Measurements from ENCODE around the gene ZDHHC7. TPM values are rescaled to one million over a fixed set of nuclear protein-coding genes. Genes with fewer than 3 reads are reported as not detected.

The ZDHHC7 gene
- total RNA-seq, 1 donor from 2014 or later: 45.4 TPM

DNA sequence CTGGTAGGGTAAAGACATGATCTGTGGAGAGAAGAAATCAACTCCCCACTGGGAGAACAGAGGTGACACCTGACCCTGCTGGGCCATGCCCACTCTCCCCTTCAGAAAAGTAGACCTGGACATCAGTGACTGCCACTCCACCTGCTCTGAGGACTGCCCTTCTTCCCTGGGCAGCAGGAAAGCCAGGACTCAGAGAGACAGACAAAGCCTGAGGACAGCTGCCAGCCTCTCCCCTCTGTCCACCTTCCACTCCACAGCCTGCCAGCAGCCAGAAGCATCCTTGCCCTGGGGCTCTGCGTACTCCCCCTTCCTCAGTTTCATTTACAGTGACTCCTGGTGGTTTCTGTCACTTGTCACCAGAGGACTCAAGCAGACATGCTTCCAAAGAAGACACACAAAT is 24.5 kb downstream of the ZDHHC7 start:
- H3K36me3 Mint-ChIP-seq: peaks cover 36% of the 10 kb centered on the region
- no peak overlapping the region for H3K27ac Mint-ChIP-seq
- H3K4me1 Mint-ChIP-seq: peaks cover 6% of the 10 kb centered on the region

GRCh38 chr16:84986102-84986501 is 25.2 kb downstream of the ZDHHC7 start:
- Mint-ChIP-seq H3K9me3 (no peaks in the 10 kb centered on the region), H3K36me3 (peaks cover 39% of the 10 kb centered on the region), H3K4me3 (no peak overlapping the region), H3K27me3 (ENCODE audit: low read depth) (no peaks in the 10 kb centered on the region), H3K27ac (peak overlapping the region; percentile 61), H3K4me1 (peaks cover 6% of the 10 kb centered on the region)
- TF ChIP-seq CTCF (IDR thresholded peaks at IDR 0.05; ENCODE audit: unreplicated experiment): no peak
- DNase-seq (ENCODE audit: low spot score in 2 of 2, unreplicated experiment in 2 of 2): no peak

More for the DNA sequence above, 24.5 kb downstream of the ZDHHC7 start:
- Mint-ChIP-seq H3K27me3 (ENCODE audit: low read depth) (no peaks in the 10 kb centered on the region), H3K9me3 (no peaks in the 10 kb centered on the region), H3K4me3 (no peak overlapping the region)
- no peak for TF ChIP-seq CTCF (IDR thresholded peaks at IDR 0.05; ENCODE audit: unreplicated experiment)
- DNase-seq (ENCODE audit: low spot score in 2 of 2, unreplicated experiment in 2 of 2): no peak

GRCh38 chr16:84985079-84986065 is 26.0 kb downstream of the ZDHHC7 start:
- H3K9me3 Mint-ChIP-seq: no peaks in the 10 kb centered on the region
- no peak overlapping the region for H3K4me3 Mint-ChIP-seq
- peaks cover 45% of the 10 kb centered on the region for H3K36me3 Mint-ChIP-seq
- H3K27ac Mint-ChIP-seq: peak overlapping the region; percentile 62
- H3K27me3 Mint-ChIP-seq (ENCODE audit: low read depth): no peaks in the 10 kb centered on the region
- DNase-seq (ENCODE audit: low spot score in 2 of 2, unreplicated experiment in 2 of 2): no peak
- no peak for TF ChIP-seq CTCF (IDR thresholded peaks at IDR 0.05; ENCODE audit: unreplicated experiment)
- H3K4me1 Mint-ChIP-seq: peaks cover 6% of the 10 kb centered on the region

DNA sequence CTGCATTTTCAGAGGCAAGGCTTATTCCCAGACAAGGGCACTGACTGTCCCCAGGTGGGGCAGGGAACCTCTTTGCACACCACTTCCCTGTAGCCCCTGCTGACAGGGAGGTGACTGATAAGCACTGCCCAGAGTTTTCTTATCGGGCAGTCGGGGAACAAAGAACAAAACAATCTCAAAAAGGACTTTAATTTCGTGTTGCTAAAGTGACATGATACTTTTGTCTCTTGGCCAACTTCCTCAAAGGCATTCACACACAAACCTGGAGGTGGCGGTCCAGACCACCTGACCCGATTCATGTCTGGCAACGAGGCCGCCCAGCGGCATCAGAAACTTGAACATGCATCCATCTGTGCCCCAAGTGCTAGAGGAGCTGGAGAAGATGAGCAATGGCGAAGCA is 28.9 kb downstream of the ZDHHC7 start:
- no peak overlapping the region for H3K4me3 Mint-ChIP-seq
- no peaks in the 10 kb centered on the region for H3K27me3 Mint-ChIP-seq (ENCODE audit: low read depth)
- H3K4me1 Mint-ChIP-seq: peaks cover 6% of the 10 kb centered on the region
- TF ChIP-seq CTCF (IDR thresholded peaks at IDR 0.05; ENCODE audit: unreplicated experiment): no peak
- no peak for DNase-seq (ENCODE audit: low spot score in 2 of 2, unreplicated experiment in 2 of 2)
- H3K9me3 Mint-ChIP-seq: no peaks in the 10 kb centered on the region
- H3K27ac Mint-ChIP-seq: no peak overlapping the region
- H3K36me3 Mint-ChIP-seq: peaks cover 40% of the 10 kb centered on the region

DNA sequence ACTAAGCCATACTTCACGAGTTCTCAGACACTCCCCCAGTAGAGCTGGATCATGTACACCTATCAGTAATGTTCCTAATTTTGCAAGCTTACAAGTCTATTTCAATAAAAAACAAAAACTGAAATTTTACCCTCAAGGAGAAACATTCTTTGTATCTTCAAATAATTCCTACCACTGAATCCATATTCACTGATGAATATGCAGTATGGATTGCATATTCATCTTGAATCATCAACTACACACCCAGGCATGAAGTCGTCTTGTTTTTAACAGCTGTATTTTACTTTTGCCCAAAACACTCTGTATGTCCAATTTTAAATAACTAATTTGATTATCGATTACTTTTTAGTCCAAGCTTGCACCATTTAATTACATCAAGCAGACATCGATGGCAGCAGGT is 31.8 kb downstream of the ZDHHC7 start:
- Mint-ChIP-seq H3K27me3 (ENCODE audit: low read depth) (no peaks in the 10 kb centered on the region), H3K9me3 (no peaks in the 10 kb centered on the region), H3K4me1 (no peaks in the 10 kb centered on the region), H3K4me3 (no peak overlapping the region), H3K36me3 (peaks cover 34% of the 10 kb centered on the region), H3K27ac (peak overlapping the region; percentile 45)
- no peak for TF ChIP-seq CTCF (IDR thresholded peaks at IDR 0.05; ENCODE audit: unreplicated experiment)
- DNase-seq (ENCODE audit: low spot score in 2 of 2, unreplicated experiment in 2 of 2): no peak
